ENCODE results near the gene WDR17. TPM values are rescaled to one million over a fixed set of nuclear protein-coding genes. Genes with fewer than 3 reads are reported as not detected.

WDR17 gene
- 1 to 10 TPM; 1.7 to 4.3 (median 3.9) TPM for total RNA-seq

DNA sequence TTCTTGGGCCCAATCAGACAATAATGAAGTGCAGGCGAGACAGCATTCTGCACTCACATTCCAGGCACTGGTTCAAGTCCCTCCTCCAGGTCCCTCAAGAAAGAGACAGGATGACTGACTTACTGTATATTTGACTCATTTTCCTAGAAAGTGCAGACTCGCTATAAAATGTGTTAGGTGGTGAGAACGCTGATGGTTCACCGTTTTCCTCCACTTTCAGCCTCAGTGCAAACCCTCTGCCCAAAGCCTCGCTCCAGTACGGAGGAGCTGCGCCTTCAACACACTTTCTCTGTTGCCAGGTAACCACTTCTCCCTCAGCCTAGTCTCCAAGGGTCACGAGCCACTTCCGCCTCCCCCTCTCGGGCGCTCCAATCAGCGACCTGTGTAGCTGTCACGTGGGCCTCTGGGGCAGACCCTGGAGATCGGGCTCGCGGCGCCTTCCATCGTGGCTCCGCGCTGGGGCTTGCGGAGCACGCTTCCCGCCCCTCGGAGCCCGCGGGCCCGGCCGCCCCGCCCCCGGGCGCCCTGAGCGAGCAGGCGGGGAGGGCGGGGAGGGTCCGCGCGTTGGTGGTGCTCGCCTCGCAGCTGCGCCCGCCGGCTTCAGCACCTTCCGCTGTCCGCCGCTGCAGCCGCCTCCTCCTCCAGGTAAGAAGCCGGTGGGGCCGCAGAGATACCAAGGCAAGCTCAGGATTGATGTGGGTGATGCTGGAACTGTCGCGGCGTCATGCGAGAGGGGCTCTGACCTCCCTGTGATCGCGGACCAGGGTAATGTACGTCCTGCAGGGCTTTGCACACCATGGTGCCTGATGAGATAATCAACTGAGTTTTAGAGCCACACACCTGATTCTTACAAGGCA, at the start of gene WDR17:
Gene WDR17, plus strand, starts transcription at position 407 of the 857 bp plus-strand sequence. CDS start 45,740 bp downstream, outside the sequence.
- Mint-ChIP-seq H3K9me3 (no peaks in the 10 kb centered on the region), H3K36me3 (ENCODE audit: insufficient read depth) (no peaks in the 10 kb centered on the region), H3K4me3 (peak within 1 kb of the TSS; percentile 87), H3K4me1 (ENCODE audit: low read depth) (peaks cover 10% of the 10 kb centered on the region), H3K27me3 (ENCODE audit: low read depth) (peaks cover 25% of the 10 kb centered on the region)
- peak; percentile 64 for DNase-seq
- ATAC-seq, result peak; percentile 98 to 99

- H3K36me3 Mint-ChIP-seq (ENCODE audit: insufficient read depth), result no peaks in the 10 kb centered on the region
- no peaks in the 10 kb centered on the region for H3K27me3 Mint-ChIP-seq (ENCODE audit: low read depth)
- DNase-seq (no peak), ATAC-seq (no peak)
- H3K9me3 Mint-ChIP-seq, result no peaks in the 10 kb centered on the region
- H3K4me1 Mint-ChIP-seq (ENCODE audit: low read depth), result no peaks in the 10 kb centered on the region
- no peak overlapping the region for H3K4me3 Mint-ChIP-seq
Measured at GRCh38 chr4:176016601-176017000, 49.0 kb upstream of the WDR17 start.

DNA sequence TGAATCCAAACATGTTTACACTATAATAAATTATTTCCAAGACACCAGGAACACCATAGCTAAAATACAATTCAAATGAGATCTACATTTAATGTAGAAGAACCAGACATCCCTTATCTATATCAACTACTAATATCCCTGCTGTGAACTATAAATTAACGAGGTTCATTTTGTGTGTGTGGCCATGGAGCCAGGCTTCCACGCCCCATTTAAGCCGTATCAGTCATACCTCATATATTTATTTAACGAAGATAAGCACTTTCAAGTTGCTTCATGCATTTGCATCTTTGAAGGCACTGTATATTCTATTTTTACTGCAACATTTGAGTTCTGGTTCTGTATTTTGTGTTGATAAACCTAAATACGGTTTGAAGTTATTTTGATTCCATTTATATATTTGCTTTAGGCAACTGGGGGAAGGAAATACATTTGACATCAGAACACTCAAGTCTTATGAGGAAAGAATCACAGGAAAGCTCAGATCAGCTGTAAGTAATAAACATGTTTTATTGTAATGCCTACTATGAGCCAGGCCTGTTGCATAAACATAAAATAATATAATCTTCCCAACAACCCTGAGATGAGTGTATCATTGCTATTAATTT, 45.1 kb upstream of the WDR17 start:
- ATAC-seq, result no peak

DNA sequence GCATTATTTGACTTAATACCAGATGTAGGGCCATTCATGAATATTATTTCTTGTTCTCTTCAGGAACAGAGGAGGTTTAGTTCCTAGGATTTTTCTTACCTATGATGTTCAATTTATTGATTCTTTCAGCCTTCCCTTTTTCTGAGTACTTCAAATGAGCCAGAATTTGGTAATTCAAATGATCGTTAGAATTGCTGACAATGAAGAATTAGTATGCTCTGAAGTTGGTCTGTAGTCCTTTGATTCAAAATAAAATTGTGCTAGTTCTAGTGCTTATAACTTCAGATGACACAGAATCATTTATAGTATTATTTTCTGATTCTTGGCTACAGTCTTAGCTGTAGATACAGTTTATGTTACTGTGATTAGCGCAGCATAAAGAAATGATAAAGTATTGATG, 35.2 kb upstream of the WDR17 start:
- no peak for DNase-seq

More for the DNA sequence above, 45.1 kb upstream of the WDR17 start:
- H3K36me3 Mint-ChIP-seq (ENCODE audit: insufficient read depth), result no peaks in the 10 kb centered on the region
- no peaks in the 10 kb centered on the region for H3K9me3 Mint-ChIP-seq
- no peaks in the 10 kb centered on the region for H3K4me1 Mint-ChIP-seq (ENCODE audit: low read depth)
- H3K4me3 Mint-ChIP-seq, result no peak overlapping the region
- H3K27me3 Mint-ChIP-seq (ENCODE audit: low read depth), result no peaks in the 10 kb centered on the region
- no peak for DNase-seq

DNA sequence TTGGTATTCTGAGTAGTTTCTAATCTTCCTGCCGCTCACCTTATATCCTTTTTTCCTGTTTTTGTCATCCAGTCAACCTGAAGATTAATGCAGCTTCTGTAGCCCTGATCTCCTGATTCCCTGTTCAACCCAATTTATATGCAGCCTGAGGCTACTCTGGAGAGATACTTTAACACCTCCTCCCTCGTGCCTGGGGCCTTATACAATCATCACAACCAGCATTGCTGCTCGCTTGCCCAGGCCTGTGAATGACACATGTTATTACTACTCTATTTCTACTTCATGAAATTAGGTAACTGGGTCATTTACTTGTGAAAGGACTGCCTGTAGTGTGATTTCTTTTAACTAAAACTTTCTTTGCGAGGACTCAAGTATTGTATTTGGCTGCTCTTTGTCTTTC, 33.7 kb upstream of the WDR17 start:
- H3K4me3 Mint-ChIP-seq, result no peak overlapping the region
- H3K36me3 Mint-ChIP-seq (ENCODE audit: insufficient read depth), result no peaks in the 10 kb centered on the region
- no peaks in the 10 kb centered on the region for H3K9me3 Mint-ChIP-seq
- DNase-seq (no peak), ATAC-seq (no peak)
- H3K4me1 Mint-ChIP-seq (ENCODE audit: low read depth), result no peaks in the 10 kb centered on the region
- peaks cover 2% of the 10 kb centered on the region for H3K27me3 Mint-ChIP-seq (ENCODE audit: low read depth)

More for the DNA sequence above, 35.2 kb upstream of the WDR17 start:
- peaks cover 2% of the 10 kb centered on the region for H3K27me3 Mint-ChIP-seq (ENCODE audit: low read depth)
- H3K4me3 Mint-ChIP-seq, result no peak overlapping the region
- H3K36me3 Mint-ChIP-seq (ENCODE audit: insufficient read depth), result no peaks in the 10 kb centered on the region
- H3K4me1 Mint-ChIP-seq (ENCODE audit: low read depth), result no peaks in the 10 kb centered on the region
- ATAC-seq, result no peak
- H3K9me3 Mint-ChIP-seq, result no peaks in the 10 kb centered on the region

GRCh38 chr4:176032454-176032853, 33.2 kb upstream of the WDR17 start:
- ATAC-seq, result no peak
- DNase-seq, result no peak
- H3K4me1 Mint-ChIP-seq (ENCODE audit: low read depth), result no peaks in the 10 kb centered on the region
- H3K36me3 Mint-ChIP-seq (ENCODE audit: insufficient read depth), result no peaks in the 10 kb centered on the region
- no peak overlapping the region for H3K4me3 Mint-ChIP-seq
- peaks cover 2% of the 10 kb centered on the region for H3K27me3 Mint-ChIP-seq (ENCODE audit: low read depth)
- no peaks in the 10 kb centered on the region for H3K9me3 Mint-ChIP-seq

DNA sequence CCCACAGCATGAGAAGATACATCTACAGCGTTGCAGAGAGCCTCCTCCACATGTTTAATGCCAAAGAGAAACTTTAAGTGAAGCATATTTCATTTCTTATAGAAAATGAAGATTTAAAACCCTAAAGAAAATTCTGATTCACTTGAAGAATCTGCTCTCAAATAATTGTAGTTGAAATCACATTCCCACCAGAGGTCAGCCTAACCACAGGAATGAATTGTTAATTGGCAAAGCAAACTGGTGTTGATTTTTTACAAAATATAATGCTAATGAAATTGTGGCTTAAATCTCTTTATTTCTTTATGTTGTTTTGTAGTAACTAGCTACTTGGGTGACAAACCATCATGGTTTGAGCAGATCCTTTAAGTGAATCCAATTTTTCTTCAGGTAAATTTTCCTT, 31.1 kb upstream of the WDR17 start:
- DNase-seq (no peak), ATAC-seq (no peak)
- no peaks in the 10 kb centered on the region for H3K36me3 Mint-ChIP-seq (ENCODE audit: insufficient read depth)
- no peaks in the 10 kb centered on the region for H3K9me3 Mint-ChIP-seq
- no peaks in the 10 kb centered on the region for H3K4me1 Mint-ChIP-seq (ENCODE audit: low read depth)
- no peak overlapping the region for H3K4me3 Mint-ChIP-seq
- H3K27me3 Mint-ChIP-seq (ENCODE audit: low read depth), result peaks cover 2% of the 10 kb centered on the region

- H3K27me3 Mint-ChIP-seq (ENCODE audit: low read depth), result peaks cover 2% of the 10 kb centered on the region
- H3K4me1 Mint-ChIP-seq (ENCODE audit: low read depth), result no peaks in the 10 kb centered on the region
- no peaks in the 10 kb centered on the region for H3K36me3 Mint-ChIP-seq (ENCODE audit: insufficient read depth)
- H3K9me3 Mint-ChIP-seq, result peaks cover 3% of the 10 kb centered on the region
- ATAC-seq, result no peak
- no peak for DNase-seq
- no peak overlapping the region for H3K4me3 Mint-ChIP-seq
Measured at GRCh38 chr4:176034936-176035335, 30.7 kb upstream of the WDR17 start.

GRCh38 chr4:176036585-176037205, 28.9 kb upstream of the WDR17 start:
- DNase-seq (no peak), ATAC-seq (no peak)
- H3K4me3 Mint-ChIP-seq, result no peak overlapping the region
- no peaks in the 10 kb centered on the region for H3K36me3 Mint-ChIP-seq (ENCODE audit: insufficient read depth)
- peaks cover 3% of the 10 kb centered on the region for H3K9me3 Mint-ChIP-seq
- no peaks in the 10 kb centered on the region for H3K4me1 Mint-ChIP-seq (ENCODE audit: low read depth)
- peaks cover 2% of the 10 kb centered on the region for H3K27me3 Mint-ChIP-seq (ENCODE audit: low read depth)

DNA sequence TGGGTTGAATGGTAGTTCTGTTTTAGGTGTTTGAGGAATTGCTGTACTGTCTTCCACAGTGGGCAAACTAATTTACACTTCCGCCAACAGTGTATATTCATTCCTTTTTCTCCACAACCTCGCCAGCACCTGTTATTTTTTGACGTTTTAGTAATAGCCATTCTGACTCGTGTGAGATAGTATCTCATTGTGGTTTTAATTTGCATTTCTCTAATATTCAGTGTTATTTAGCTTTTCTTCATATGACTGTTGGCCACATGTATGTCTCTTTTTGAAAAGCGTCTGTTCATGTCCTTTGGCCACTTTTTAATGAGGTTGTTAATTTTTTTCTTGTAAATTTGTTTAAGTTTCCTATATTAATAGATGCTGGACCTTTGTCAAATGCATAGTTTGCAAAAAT, 26.9 kb upstream of the WDR17 start:
- peaks cover 3% of the 10 kb centered on the region for H3K9me3 Mint-ChIP-seq
- no peak overlapping the region for H3K4me3 Mint-ChIP-seq
- no peaks in the 10 kb centered on the region for H3K4me1 Mint-ChIP-seq (ENCODE audit: low read depth)
- H3K36me3 Mint-ChIP-seq (ENCODE audit: insufficient read depth), result no peaks in the 10 kb centered on the region
- DNase-seq, result no peak
- H3K27me3 Mint-ChIP-seq (ENCODE audit: low read depth), result peaks cover 8% of the 10 kb centered on the region
- no peak for ATAC-seq

GRCh38 chr4:176042195-176042594, 23.4 kb upstream of the WDR17 start:
- no peak for DNase-seq
- H3K27me3 Mint-ChIP-seq (ENCODE audit: low read depth), result peaks cover 14% of the 10 kb centered on the region
- peaks cover 3% of the 10 kb centered on the region for H3K9me3 Mint-ChIP-seq
- no peaks in the 10 kb centered on the region for H3K4me1 Mint-ChIP-seq (ENCODE audit: low read depth)
- H3K4me3 Mint-ChIP-seq, result no peak overlapping the region
- no peaks in the 10 kb centered on the region for H3K36me3 Mint-ChIP-seq (ENCODE audit: insufficient read depth)
- ATAC-seq, result no peak

DNA sequence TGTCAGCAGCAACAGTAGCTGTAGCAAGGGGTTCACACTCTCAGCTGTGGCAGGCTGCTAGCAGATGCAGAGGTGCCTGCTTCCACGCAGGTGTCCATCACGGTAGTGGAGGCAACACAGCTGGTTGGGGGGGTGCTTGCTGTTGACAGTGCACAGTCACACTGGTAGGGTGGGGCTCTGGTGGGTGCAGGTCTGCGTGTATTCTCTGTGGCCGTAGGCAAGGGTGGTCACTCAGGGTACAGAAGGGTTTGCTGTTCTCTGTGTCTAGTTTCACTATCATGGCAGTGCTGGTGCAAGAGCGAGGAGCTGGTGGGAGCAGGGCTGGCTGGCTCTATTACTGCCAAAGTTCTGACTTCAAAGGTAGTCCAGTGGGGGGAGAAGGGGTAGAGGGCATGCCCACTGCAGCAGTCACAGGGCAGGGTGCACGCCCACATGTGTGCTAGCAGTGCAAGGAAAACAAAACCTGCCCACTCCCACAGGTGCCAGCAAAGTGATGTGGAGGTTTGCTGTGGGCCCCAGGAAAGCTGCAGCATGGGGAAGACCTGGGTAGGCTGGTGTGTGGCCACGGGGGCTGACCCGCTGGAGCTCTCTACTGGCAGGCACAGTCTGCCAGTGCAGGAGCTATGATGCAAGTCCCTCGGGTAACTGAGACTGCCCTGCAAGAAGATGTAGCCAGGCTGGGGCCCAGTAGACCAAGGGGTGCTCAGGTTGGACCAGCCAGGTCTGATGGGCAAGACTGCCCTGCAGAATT, 21.6 kb upstream of the WDR17 start:
- H3K36me3 Mint-ChIP-seq (ENCODE audit: insufficient read depth), result no peaks in the 10 kb centered on the region
- ATAC-seq (no peak), DNase-seq (no peak)
- H3K27me3 Mint-ChIP-seq (ENCODE audit: low read depth), result peaks cover 19% of the 10 kb centered on the region
- no peaks in the 10 kb centered on the region for H3K4me1 Mint-ChIP-seq (ENCODE audit: low read depth)
- no peak overlapping the region for H3K4me3 Mint-ChIP-seq
- H3K9me3 Mint-ChIP-seq, result peaks cover 3% of the 10 kb centered on the region

DNA sequence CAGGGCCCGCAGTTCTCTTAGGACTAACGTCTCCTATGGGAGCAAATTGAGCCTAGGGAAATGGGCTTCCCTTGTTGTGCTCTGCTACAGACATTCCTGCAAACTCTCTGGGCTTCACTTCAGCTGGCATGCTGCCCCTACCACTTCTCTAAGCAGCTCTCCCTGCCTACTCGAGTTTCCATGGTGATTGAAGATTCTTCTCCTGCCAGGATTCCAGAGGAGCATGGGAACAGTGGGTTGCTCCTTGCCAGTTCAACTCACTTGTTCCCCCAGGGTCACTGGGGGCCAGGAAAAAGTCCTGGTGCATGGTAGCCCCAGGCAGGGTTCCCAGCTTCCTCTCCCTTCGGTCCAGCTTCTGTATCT, 21.1 kb upstream of the WDR17 start:
- no peak for DNase-seq

DNA sequence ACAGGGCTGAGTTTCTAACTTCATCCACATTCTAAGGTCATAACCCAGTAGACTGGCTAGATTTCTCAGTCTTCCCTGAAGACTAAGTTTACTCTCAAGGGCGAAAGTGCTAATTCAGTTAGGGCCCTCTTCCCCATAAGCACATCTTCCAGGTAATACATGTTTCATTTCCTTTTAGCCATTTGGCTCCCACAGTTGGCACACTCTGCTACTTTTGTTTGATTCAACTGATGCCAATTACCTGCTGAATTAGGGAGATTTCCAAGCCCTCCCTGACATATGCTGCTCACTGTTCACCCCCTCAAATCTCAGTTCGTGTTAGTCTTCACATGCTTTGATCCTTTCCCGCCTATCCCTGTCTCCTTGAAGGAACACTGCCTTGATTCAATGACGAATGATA, 17.0 kb upstream of the WDR17 start:
- Mint-ChIP-seq H3K9me3 (no peaks in the 10 kb centered on the region), H3K4me1 (ENCODE audit: low read depth) (no peaks in the 10 kb centered on the region), H3K36me3 (ENCODE audit: insufficient read depth) (no peaks in the 10 kb centered on the region), H3K27me3 (ENCODE audit: low read depth) (peaks cover 13% of the 10 kb centered on the region), H3K4me3 (no peak overlapping the region)
- ATAC-seq (no peak), DNase-seq (no peak)

More for the DNA sequence above, 21.1 kb upstream of the WDR17 start:
- Mint-ChIP-seq H3K36me3 (ENCODE audit: insufficient read depth) (no peaks in the 10 kb centered on the region), H3K4me1 (ENCODE audit: low read depth) (no peaks in the 10 kb centered on the region), H3K27me3 (ENCODE audit: low read depth) (peaks cover 19% of the 10 kb centered on the region), H3K4me3 (no peak overlapping the region), H3K9me3 (peaks cover 3% of the 10 kb centered on the region)
- ATAC-seq, result no peak

Data from activated T-cell treated with anti-CD3 and anti-CD28 coated beads, Interleukin-2, amount 50 U/mL, for 4 hours (primary cell).